Smooth muscle cell (in vitro differentiated cells): ENCODE results near the gene IDH1. TPM values are rescaled to one million over a fixed set of nuclear protein-coding genes. Genes with fewer than 3 reads are reported as not detected.

Experiments
- DNase-seq: peaks from one replicate; lab custom pipeline; 2025; ENCODE audit not compliant: unreplicated experiment; lab: John Stamatoyannopoulos, UW
- H2AFZ ChIP-seq: fragments of 200-600 bp; sonication (generic); 2 replicates; pipeline ENCODE4 v1.6.0; 2016; ENCODE audit warnings: antibody characterized with exemption, low read depth, mild to moderate bottlenecking
- H3F3A ChIP-seq: fragments of 200-600 bp; sonication (generic); 2 replicates; pipeline ENCODE4 v1.6.0; 2017; ENCODE audit warnings: antibody characterized with exemption, low read depth
- H3K27ac ChIP-seq: fragments of 200-600 bp; sonication (generic); 2 replicates; pipeline ENCODE4 v1.5.1; 2016; ENCODE audit warnings: low read depth, mild to moderate bottlenecking
- H3K27me3 ChIP-seq: fragments of 200-600 bp; sonication (generic); 2 replicates; pipeline ENCODE4 v1.6.1; 2016; ENCODE audit warnings: low read depth, mild to moderate bottlenecking
- H3K36me3 ChIP-seq: fragments of 200-600 bp; sonication (generic); 2 replicates; pipeline ENCODE4 v1.5.1; 2016; ENCODE audit warnings: low read depth
- H3K4me1 ChIP-seq: fragments of 200-600 bp; sonication (generic); 2 replicates; pipeline ENCODE4 v1.5.1; 2016; ENCODE audit warnings: low read depth
- H3K4me2 ChIP-seq: fragments of 200-600 bp; sonication (generic); 2 replicates; pipeline ENCODE4 v1.6.0; 2016; ENCODE audit warnings: mild to moderate bottlenecking
- H3K4me3 ChIP-seq: fragments of 200-600 bp; sonication (generic); 2 replicates; pipeline ENCODE4 v1.5.1; 2016; ENCODE audit warnings: mild to moderate bottlenecking
- H3K79me2 ChIP-seq: fragments of 200-600 bp; sonication (generic); 2 replicates; pipeline ENCODE4 v1.6.0; 2016; ENCODE audit warnings: low read depth, mild to moderate bottlenecking
- H3K9ac ChIP-seq: fragments of 200-600 bp; sonication (generic); 2 replicates; pipeline ENCODE4 v1.6.0; 2016; ENCODE audit warnings: low read depth
- H3K9me3 ChIP-seq: fragments of 200-600 bp; sonication (generic); replicated peaks from 2 replicates; pipeline ENCODE4 v1.5.1; 2016; ENCODE audit warnings: low read depth
- H4K20me1 ChIP-seq: fragments of 200-600 bp; sonication (generic); 2 replicates; pipeline ENCODE4 v1.6.0; 2016; ENCODE audit warnings: low read depth
- CTCF ChIP-seq: fragments of 200-600 bp; sonication (generic); IDR thresholded peaks from 2 replicates; pipeline ENCODE4 v1.5.1; 2017; ENCODE audit warnings: borderline replicate concordance, mild to moderate bottlenecking, antibody characterized with exemption; ENCODE audit not compliant: insufficient read depth, poor library complexity, severe bottlenecking
- WGBS: methylation state at CpG from one replicate; pipeline ENCODE4 v1.1.7; 2016; ENCODE audit warnings: low lambda C conversion rate; 5-methylcytosine and 5-hydroxymethylcytosine counted together
- polyA plus RNA-seq: library from polyadenylated mRNA; unstranded; fragments of >200 nt; fragmentation: Nextera tagmentation; extraction: Ambion mirVana; gene quantifications from 2 replicates; pipeline ENCODE4 v1.2.1, GENCODE V29; 2016
- total RNA-seq: library from RNA; depleted of rRNA; stranded (reverse); fragments of >200 nt; gene quantifications from 2 replicates; pipeline ENCODE4 v1.2.3, GENCODE V29; 2014

IDH1 gene
- total and polyA plus RNA-seq, 2 experiments from 2014 or later = 97.2 to 98.6 TPM

GRCh38 chr2:208256192-208256782 lies 1.4 kb upstream of the IDH1 start:
- Histone ChIP-seq H4K20me1 (peaks cover 7% of the 10 kb centered on the region), H3K9ac (no peak overlapping the region), H3K27ac (no peak overlapping the region), H3K4me2 (peak overlapping the region; percentile 58), H2AFZ (no peak overlapping the region), H3F3A (peaks cover 5% of the 10 kb centered on the region), H3K27me3 (no peaks in the 10 kb centered on the region), H3K4me1 (peaks cover 17% of the 10 kb centered on the region), H3K9me3 (no peaks in the 10 kb centered on the region), H3K4me3 (no peak overlapping the region), H3K36me3 (no peaks in the 10 kb centered on the region), H3K79me2 (peaks cover 4% of the 10 kb centered on the region)
- 85% methylated on average over 10 of the region's 10 CpGs for WGBS
- no peak for DNase-seq
- TF ChIP-seq CTCF = peak; percentile 18

GRCh38 chr2:208255557-208256106 lies 761 bp upstream of the IDH1 start:
- DNase-seq = no peak
- Histone ChIP-seq H2AFZ (peak overlapping the region; percentile 99), H3K79me2 (peaks cover 4% of the 10 kb centered on the region), H3K4me2 (peak overlapping the region; percentile 89), H3K27me3 (no peaks in the 10 kb centered on the region), H4K20me1 (peaks cover 7% of the 10 kb centered on the region), H3K4me3 (peak overlapping the region; percentile 80), H3K9ac (peak overlapping the region; percentile 33), H3K4me1 (peaks cover 17% of the 10 kb centered on the region), H3F3A (peaks cover 5% of the 10 kb centered on the region), H3K27ac (peak overlapping the region; percentile 17), H3K9me3 (no peaks in the 10 kb centered on the region), H3K36me3 (peaks cover 6% of the 10 kb centered on the region)
- 50% methylated on average over 13 of the region's 13 CpGs for WGBS
- TF ChIP-seq CTCF = no peak

GRCh38 chr2:208254118-208254870 lies 577 bp downstream of the IDH1 start:
- Histone ChIP-seq H3K9me3 (no peaks in the 10 kb centered on the region), H4K20me1 (peaks cover 7% of the 10 kb centered on the region), H3F3A (peaks cover 5% of the 10 kb centered on the region), H3K4me2 (peak overlapping the region; percentile 89), H3K79me2 (peaks cover 4% of the 10 kb centered on the region), H3K27ac (no peak overlapping the region), H3K4me1 (peaks cover 17% of the 10 kb centered on the region), H3K27me3 (no peaks in the 10 kb centered on the region), H2AFZ (peak overlapping the region; percentile 99), H3K4me3 (peak overlapping the region; percentile 80), H3K36me3 (peaks cover 11% of the 10 kb centered on the region), H3K9ac (no peak overlapping the region)
- 1% methylated on average over 24 of the region's 36 CpGs for WGBS
- TF ChIP-seq CTCF = peak; percentile 81
- DNase-seq = peak; percentile 63
